GM21526 (cell line): ENCODE results near the gene NME3.

Experiments
- ATAC-seq: cut with Tn5 transposase; IDR thresholded peaks from one replicate; pipeline ENCODE4 v1.9.1; 2021; ENCODE audit warnings: moderate library complexity; ENCODE audit not compliant: unreplicated experiment, low FRiP score

The NME3 gene

DNA sequence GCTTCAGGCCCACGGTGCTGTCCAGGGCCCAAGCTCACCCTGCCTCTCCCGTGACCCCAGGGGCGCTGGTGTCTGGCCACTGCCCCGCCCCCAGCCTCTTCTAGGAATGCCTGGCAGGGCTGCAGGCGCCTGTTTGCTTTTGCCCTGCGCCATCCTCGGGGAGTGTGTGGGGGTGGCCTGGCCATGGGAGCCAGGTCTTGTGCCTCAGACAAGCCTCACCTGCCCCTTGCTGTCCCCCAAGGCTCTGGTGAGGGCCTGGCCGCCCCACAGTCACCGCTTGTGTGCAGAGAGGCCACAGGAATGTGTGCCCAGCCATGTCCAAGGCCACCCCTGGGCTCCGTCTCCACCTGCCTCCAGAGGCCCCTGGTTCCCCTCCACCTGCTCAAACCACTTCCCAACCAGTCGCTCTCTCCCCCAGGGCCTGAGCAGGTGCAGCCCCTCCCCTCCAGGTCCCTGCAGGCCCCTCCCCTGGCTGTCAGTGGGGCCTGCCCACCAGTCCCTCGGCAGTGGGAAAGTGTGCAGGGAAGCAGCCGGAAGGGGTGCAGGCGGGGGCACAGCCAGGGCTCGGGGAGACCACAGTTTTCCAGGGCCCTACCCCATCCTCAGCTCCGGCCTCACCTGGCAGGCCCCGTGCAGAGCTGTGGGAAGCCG, 23.0 kb upstream of the NME3 start:
- ATAC-seq = no peak

DNA sequence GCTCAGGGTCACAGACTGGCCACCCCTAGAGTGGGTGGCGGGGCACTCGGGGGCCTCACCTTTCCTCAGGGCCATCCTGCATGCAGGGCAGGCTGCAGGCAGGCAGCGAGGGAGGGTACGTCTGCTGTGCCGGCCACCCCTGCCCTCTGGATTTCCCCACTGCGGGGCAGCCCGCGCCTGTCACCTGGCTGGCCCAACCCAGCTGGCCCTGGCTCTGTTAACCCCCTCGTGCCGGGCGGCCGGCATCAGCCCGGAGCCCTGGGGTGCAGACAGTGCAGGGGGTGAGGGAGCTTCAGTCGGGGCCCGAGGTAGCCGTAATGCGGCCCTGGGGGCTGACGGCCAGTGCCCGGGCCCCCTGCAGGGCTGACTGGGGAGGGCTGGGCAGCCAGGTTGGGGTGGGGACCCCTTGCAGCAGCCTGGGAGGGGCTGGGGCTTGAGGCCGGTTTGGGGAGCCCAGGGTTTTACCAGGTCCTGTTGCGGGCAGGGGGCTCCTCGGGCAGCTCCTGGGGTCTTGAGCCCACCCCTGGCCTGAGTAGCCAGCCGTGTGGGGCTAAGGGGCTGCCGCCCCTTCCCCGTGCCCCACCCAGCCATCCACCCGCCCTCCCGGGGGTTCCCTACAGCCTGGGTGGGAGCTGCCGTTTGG, 22.4 kb upstream of the NME3 start, which contains the start of gene IGFALS:
Gene IGFALS, minus strand, starts transcription at position 128 of the 643 bp plus-strand sequence. Its CDS starts 53 bp downstream, at position 75.
- ATAC-seq = no peak

DNA sequence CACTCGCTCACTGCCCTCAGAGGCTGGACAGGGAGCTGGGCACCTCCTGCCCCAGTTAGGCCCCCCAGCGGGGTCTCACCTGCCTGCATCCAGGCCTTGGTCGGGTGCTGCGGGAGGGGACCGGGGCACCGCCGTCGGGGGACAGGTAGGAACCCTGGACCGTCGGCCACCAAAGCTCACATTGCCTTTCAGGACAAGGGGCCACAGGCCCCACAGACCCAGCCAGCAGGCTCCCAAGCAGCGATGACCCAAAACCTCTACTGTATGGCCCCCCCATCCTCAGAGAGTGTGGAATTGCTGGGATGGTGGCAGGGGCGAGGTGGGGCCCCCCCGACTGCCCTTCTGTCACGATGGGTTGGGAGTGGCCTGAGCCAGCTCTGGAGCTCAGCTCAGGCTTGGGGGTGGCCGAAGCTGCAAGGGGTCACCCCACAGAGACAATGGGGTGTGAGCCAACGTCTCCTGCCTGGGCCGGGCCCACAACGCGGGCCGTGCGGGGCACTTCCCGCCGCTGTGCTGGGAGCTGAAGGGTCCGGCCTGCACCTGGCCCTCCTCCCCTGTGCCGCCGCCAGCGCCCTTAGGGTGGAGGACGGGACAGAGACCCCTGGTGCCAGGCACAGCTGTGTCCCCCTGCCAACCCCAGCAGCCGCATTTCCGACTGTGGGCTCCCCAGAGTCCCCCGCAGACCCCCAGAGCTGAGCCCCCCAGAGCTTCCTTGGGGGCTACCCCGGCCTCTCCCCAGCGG, 21.7 kb upstream of the NME3 start:
- ATAC-seq = no peak

DNA sequence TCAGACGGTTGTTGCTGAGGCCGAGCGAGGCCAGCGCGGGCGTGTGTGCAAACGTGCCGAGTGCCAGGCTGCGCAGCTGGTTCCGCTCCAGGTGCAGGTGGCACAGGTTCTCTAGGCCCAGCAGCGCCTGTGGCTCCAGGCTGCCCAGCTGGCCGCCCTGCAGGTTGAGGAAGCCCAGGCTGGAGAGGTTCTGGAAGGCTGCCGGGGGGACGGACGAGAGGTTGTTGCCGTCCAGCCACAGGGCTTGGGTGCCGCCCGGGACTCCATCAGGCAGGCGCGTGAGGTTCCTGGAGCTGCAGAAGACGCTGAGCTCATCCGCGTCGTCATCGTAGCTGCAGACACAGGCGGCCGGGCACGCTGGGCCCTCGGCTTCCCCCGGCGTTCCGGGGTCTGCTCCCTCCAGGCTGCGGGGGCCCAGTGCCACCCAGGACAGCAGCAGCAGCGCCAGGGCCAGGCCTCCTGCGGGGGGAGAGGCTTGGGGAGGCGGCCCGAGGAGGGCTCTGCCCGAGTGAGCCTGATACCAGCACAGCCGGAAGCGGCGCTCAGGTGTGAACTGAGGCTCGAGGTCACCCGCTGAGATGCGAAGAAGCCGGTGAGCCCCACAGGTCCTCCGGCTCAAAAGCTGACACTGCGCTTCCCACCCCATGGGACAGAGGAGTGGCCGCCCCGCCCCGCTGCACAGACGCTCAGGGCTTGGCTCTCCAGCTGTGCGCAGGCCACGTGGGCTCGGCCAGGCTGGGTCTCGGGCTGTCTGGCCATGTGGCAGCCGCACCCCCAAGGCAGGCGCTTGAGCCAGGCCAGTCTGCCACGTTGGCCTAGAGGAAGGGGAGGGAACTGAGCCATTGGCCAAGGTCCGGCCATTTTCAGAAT, 20.8 kb upstream of the NME3 start:
- no peak for ATAC-seq

DNA sequence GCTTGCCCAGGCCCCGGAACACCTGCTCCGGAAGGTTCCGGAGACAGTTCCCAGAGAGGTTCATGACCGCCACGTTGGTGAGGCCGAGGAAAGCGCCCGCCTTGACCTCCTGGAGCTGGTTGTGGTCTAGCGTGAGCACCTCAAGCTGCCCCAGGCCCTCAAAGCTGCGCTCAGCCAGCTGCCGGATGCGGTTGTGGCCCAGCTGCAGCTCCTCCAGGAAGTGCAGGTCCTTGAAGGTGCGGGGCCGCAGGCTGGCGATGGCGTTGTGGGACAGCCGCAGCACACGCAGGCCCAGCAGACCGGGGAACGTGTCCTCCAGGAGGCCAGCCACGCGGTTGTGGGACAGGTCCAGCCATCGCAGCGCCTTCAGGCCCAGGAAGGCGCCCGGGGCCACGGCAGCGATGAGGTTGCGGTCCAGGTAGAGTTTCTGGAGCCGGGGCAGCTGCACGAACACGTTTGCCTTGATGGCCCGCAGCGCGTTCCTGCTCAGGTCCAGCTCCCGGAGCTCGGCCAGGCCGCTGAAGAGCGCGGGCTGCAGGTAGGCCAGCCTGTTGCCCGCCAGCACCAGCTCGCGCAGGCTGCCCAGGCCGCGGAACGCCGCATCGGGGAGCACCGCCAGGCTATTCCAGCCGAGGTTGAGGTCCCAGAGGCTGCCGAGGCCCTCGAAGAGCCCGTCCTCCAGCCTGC, 20.1 kb upstream of the NME3 start:
- no peak for ATAC-seq

DNA sequence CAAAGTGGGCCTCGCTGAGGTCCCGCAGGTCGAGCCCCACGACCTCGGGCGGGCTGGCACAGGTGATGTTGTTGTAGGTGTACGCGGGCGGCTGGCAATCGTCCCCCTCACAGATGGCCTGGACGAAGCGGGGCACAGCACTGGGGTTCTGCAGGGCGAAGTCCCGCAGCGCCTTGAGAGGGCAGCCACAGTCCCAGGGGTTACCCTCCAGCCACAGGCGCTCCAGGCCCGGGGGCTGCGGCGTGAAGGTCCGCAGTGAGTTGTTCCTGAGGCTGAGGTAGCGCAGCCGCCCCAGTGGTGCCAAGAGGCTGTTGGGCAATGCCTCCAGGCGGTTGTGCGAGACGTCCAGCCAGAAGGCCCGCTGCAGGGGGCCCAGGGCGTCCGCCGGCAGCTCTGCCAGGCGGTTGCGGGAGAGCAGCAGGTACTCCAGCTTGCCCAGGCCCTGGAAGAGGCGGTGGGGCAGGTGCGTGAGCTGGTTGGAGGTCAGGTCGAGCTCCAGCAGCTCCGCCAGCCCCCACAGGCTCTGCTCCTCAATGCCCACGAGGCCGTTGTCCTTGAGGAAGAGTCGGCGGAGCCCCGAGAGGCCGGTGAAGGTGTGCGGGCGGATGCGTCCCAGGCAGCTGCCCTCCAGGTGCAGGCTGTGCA, 19.4 kb upstream of the NME3 start:
- no peak for ATAC-seq

DNA sequence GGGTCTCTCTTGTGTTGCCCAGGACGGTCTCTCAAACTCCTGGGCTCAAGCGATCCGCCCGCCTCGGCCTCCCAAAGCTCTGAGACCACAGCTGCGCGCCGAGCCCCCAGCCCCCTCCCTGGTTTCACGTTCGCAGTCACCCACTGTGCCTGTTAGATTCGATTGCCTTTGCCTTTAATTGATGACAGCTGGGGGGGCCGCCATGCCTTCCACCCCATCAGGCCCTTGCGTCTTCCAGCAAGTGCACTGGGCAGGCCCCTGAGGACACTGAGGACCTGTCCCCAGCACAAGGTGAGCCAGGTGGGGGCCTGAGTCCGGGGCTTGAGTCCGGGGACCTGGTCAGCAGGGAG, 18.9 kb upstream of the NME3 start:
- ATAC-seq = no peak

DNA sequence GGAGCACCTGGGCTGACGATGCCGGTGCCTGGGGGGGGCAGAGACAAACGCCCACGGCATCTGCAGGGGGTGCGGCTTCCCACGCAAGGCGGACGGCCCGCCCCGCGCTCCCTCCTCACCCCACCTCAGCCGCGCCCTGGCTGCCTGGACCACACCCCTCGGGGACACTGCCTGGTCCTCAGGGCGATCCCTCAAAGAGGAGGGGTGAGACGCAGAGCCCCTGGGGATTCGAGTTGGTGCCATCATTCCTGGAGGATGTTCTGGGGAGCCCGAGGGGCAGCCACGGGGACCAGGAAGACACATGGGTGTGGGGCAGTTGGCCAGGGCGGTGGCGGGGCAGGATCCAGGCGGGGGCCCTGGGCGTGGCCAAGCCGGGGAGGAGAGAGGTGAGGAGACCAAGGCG, 18.3 kb upstream of the NME3 start:
- no peak for ATAC-seq

DNA sequence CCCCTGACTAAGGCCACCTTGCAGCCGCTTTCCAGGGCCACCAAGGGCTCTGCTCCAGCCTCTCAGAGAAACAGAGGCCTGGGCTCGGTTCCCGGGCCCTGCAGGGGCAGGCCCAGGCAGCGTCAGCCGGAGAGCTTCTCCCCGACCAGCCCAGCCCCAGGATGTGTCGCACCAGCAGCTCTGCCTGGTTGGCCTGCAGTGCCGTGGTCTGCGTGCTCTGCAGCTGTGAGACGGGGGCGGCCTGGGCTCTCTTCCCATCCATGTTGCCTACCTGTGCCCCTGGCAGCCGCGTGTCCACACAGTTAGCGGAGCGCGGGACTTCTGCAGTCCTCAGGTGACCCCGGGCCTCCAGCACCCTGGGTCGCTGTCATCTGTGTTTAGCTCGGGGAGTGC, 17.4 kb upstream of the NME3 start:
- no peak for ATAC-seq

DNA sequence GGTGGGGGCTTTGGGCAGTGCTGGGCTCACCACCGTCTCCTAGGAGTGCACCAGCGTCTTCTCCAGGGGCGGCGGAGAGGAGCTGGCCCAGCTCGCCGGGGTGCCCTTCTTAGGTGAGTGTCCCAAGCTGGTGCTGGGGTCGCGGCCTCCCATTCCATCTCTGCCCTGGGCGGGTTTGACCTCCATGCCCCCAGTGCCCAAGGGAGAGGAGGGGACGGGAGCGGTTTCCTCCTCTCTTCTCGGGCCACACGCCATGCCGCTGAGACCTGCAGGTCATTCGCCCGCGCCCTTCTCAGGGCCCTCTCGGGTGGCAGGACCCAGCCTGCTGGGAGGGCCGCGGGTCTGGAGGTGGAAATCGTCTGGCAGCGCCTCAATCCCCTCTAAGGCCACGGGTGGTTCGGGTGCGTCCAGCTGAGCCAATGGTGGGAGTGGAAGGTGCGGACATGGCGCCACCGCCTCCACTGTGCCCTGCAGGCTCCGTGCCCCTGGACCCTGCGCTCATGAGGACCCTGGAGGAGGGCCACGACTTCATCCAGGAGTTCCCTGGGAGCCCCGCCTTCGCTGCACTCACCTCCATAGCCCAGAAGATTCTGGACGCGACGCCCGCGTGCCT, 16.9 kb upstream of the NME3 start:
- no peak for ATAC-seq

DNA sequence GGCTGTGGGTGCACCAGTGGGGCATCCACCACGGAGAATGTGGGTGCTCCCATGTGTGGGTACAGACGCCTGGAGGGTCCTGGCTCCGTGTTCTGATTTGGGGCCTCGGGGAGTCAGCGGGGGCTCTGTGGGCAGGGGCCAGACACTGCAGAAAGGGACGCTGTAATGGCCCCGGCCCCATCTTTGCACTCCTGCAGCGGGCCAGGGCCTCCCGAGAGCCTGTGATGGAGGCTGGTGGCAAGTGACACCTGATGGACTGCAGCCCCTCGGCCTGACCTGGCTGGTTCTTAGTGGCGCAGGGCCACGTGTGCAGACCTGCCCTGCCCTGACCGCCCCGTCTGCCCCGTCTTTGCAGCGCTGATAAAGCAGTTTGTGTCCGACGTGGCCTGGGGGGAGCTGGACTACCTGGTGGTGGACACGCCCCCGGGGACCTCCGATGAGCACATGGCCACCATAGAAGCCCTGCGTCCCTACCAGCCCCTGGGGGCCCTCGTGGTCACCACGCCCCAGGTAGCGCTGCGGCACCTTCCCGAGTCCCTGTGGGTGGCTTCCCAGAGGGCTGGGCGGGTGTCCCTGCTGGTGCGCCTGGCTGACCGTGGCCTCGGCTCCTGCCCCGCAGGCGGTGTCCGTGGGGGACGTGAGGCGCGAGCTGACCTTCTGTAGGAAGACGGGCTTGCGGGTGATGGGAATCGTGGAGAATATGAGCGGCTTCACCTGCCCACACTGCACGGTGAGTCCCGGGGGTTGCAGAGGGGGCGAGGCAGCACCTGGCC, 16.2 kb upstream of the NME3 start:
- no peak for ATAC-seq

DNA sequence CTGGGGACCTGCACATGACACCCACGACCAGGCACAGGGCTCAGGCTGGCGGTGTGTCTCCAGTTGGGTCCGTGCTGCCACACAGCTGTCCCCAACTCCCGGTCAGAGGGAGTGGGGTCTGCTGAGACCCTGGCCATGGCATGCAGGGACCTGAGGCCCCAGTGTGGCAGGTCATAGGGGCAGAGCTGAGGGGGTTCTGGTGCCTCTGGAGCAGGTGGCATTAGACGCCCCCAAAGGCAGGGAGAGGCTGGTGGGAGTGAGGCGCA, 15.6 kb upstream of the NME3 start:
- ATAC-seq = no peak

DNA sequence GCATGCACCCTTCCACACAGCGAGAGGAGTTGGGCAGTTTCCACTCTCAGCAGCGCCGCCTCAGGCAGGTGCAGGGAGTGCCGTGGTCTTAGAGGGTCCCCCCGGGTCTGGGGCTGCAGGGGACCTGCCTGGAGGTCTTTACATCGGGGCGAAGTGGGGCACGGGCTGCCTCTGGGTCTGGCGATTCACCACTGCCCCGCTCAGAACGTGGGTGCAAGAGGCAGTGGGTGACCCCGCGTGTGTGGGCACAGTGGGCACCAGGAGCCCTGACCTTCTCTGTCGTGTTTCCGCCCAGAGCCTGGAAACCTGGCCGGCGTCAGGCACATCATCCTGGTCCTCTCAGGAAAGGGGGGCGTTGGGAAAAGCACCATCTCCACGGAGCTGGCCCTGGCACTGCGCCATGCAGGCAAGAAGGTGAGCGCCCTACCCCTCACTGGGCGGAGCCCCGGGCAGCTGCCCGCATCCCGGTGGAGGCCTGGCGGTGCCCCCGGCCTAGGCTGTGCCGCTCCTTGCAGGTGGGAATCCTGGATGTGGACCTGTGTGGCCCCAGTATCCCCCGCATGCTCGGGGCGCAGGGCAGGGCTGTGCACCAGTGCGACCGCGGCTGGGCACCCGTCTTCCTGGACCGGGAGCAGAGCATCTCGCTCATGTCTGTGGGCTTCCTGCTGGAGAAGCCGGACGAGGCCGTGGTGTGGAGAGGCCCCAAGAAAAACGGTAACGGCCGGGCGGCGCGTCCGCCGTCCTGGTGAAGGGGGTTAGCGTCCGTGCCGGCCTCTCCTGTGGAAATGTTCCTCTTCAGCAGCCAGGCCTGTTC, 15.1 kb upstream of the NME3 start:
- ATAC-seq = no peak

DNA sequence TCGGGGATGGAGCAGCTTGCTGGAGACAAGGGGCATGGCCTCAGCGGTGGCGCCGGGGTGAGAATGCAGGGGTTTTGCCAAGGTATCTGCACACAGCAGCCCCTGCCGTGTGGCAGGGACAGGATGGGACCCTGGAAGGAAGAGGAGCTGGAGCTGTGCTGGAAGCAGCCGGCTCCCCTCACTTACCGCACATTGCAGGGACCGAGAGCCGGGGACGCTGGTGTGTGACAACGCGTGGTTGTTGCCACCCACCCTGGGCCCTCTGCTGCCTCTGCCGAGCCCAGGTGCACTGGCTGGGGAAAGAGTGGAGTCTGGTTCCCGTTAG, 14.5 kb upstream of the NME3 start:
- ATAC-seq = no peak

DNA sequence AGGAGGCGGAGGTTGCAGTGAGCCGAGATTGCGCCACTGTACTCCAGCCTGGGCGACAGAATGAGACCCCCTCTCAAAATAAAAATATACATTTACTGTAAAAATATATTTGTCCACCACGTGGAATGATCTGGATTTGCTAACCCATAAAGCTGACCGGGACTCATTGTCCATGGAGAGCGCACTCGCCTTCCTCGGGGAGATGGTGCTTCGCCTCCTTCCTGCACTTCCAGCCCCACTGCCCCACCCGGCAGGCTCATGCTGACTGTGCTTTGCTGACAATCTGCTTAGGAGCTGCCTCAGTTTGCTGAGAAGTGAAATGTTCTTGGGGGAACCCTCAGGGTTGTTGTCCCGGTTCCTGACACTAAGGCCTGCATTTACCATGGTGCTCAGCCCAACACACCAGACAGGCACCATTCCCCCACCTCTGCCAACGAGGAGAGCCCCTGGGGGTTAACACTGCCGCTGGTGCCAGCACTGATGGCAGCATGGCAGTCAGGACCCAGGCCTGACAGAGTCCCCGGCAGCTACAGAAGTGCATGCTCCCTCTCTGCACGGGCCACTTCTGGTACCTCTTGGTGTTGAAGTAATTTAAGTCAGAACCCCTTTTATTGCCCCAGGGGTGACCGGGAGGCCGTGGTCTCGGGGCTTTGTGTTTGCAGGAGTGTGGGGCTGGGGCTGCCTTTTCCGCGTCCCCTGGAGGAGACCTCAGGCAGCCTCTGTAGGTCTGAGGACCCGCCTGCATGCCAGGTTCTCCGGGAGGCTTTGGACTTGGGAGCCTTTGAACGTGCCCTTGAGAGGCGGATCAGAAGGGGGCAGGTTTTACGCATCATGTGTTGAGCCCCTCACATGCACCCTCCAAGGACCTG, 13.9 kb upstream of the NME3 start:
- no peak for ATAC-seq

DNA sequence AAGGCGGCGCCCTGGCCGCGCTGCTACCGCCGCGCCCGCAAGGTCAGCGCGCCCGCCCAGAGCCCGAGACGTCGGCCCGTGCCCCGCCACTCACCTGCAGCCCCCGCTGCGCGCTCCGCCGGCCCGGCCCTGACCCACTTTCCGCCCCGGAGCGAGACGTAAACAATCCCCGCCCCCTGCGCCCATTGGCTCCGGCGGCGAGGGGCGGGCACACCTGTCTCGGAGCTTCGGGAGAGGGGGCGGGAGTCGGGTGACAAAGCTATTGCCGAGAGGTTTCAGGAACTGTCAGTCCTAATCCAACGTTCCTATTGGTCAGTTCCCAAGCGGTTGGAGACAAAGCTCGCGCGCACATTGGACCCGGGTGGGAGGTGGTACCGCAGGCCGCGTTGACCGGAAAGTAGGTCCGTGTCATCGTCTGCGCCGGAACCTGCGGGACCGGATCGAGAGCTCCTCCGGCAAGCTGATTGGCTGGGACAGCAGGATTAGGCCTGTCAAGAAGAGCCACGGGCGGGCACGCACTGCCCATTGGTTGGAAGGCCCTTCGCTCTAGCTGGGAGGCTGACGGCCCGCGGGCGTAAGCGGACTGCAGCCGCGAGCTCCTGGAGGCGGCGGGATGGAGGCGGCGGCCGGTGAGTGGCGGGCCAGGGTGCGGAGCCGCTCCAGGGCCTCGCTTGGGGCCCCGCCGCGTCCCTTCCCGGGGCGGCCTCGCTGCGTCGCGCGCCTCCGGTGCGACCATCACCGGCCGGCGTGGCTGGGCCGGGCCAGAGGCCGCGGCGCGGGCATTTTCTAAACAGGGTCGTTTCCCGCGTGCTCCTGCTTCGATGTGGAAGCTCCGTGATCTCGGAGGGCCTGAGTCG, 11.3 kb upstream of the NME3 start, which contains the start of the genes NUBP2 and SPSB3:
Gene NUBP2, plus strand, starts transcription at position 553 of the 857 bp plus-strand sequence. Its CDS starts 61 bp downstream, at position 614.
Gene SPSB3, minus strand, starts transcription at position 164 of the 857 bp plus-strand sequence. CDS start 1,088 bp downstream, outside the sequence.
- ATAC-seq = peak; percentile 73
